Adrenal gland (tissue), 5 donors: ENCODE data around the gene FGFR3.

Experiments
- POLR2A ChIP-seq, 2 donors: fragments of 450-650 bp; IDR thresholded peaks; one replicate each; pipeline ENCODE4 v1.6.1; 2017; ENCODE audit warnings: antibody characterized with exemption in 2 of 2, mild to moderate bottlenecking in 2 of 2, moderate library complexity in 1 of 2
- TF ChIP-seq, protein P1 (sequence below), 6 experiments: fragments of 450-650 bp in 4 of 6; fragments of 200-600 bp in 2 of 6; sonication (generic) in 1 of 6; IDR thresholded peaks; 1 replicate in 5 of 6; 2 replicates in 1 of 6; pipeline versions ENCODE4 v1.5.1 to v1.8.0; 2016 to 2021; ENCODE audit warnings: antibody characterized with exemption in 6 of 6, mild to moderate bottlenecking in 2 of 6, moderate library complexity in 1 of 6
- donor health status: DM: no; HTN: no; CAD: no.

- no peak for TF ChIP-seq POLR2A (IDR thresholded peaks at IDR 0.05)
- TF ChIP-seq, protein P1, sequence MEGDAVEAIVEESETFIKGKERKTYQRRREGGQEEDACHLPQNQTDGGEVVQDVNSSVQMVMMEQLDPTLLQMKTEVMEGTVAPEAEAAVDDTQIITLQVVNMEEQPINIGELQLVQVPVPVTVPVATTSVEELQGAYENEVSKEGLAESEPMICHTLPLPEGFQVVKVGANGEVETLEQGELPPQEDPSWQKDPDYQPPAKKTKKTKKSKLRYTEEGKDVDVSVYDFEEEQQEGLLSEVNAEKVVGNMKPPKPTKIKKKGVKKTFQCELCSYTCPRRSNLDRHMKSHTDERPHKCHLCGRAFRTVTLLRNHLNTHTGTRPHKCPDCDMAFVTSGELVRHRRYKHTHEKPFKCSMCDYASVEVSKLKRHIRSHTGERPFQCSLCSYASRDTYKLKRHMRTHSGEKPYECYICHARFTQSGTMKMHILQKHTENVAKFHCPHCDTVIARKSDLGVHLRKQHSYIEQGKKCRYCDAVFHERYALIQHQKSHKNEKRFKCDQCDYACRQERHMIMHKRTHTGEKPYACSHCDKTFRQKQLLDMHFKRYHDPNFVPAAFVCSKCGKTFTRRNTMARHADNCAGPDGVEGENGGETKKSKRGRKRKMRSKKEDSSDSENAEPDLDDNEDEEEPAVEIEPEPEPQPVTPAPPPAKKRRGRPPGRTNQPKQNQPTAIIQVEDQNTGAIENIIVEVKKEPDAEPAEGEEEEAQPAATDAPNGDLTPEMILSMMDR (IDR thresholded peaks at IDR 0.05): no peak
Observed at GRCh38 chr4:1793496-1793840, 375 bp downstream of the FGFR3 start.
